NCI-H2196 (cell line): ENCODE measurements around the gene TMEM63C.

Source experiments
- DNase-seq: peaks from one replicate; lab custom pipeline; 2025; ENCODE audit not compliant: unreplicated experiment; lab: John Stamatoyannopoulos, UW

Gene TMEM63C

GRCh38 chr14:77194706-77195105, 13.1 kb downstream of the TMEM63C start:
- no peak for DNase-seq

DNA sequence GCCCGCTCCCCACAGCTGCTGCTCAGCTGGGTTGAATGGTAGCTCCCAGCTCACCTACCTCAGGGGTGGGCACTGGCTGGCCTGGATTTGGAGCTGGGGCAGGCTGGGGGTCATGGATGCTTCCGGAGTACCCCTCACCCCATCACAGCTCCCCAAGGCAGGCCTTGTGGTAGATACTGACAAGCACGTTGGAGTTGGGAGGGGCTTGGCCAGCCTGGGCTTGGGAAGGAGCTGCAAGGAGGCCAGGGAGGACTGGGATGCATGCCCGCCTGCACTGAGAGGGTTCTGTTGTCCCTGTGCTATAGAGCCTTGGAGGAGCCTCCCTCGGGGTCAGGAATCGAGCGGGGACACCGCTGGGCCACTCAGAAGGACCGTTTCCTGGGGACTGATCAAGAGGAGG, 14.2 kb downstream of the TMEM63C start:
- DNase-seq = no peak

DNA sequence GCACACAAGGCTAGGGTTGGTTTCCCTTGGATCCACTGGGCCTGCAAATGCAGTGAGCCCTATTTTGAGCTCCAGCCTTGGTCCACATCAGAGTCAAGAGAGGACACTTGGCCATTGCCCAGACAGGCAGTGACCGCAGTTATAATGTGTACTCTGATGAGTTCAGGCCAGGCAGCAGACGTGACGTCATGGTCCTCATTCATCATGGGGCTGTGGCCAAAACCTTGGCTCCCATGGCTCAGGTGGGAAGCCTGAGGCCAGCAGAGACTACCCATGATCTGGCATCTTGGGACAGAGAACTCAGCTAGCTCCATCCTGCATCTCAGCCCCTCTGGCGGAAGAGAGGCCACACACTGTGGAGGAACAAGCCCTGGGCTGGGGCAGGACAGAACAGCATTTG, 16.4 kb downstream of the TMEM63C start:
- DNase-seq = no peak

DNA sequence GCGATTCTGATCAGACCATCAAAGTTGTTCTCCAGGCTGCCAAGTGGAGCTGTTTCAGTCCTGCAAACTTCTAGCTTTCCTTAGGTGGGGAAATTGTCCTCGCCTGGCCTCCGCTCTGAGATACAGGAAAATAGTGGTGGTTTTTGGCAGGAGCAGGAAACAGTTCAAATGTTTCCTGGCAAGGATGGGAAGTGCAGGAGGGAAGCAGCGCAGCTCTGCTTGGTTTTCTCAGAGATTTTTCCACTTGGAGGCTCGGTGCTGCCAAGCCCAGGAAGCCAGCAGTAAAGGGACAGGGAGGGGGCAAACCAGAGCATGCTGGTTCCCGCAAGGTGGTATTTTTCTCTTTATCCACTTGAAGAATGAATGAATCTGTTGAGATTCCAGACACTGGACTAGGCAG, 17.0 kb downstream of the TMEM63C start:
- no peak for DNase-seq

DNA sequence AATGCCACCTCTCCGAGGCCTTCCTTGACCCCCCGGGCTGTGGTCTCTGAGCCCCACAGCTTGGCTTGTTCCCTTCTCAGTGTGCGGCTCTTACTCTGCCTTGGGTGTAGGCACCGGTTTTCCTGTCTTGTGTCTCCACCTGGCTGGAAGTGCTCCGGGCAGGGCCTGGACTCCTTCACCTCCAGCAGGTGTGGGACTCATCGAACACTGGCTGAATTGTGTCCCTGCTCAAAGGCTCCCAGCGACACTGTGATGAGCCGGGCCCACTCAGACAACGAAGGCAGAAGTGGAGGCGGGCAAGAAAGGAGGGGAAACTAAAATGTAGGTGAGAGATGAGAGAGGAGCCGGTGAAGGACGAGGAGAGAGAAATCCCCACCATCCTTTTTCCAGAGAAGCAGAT, 18.0 kb downstream of the TMEM63C start:
- DNase-seq = no peak

DNA sequence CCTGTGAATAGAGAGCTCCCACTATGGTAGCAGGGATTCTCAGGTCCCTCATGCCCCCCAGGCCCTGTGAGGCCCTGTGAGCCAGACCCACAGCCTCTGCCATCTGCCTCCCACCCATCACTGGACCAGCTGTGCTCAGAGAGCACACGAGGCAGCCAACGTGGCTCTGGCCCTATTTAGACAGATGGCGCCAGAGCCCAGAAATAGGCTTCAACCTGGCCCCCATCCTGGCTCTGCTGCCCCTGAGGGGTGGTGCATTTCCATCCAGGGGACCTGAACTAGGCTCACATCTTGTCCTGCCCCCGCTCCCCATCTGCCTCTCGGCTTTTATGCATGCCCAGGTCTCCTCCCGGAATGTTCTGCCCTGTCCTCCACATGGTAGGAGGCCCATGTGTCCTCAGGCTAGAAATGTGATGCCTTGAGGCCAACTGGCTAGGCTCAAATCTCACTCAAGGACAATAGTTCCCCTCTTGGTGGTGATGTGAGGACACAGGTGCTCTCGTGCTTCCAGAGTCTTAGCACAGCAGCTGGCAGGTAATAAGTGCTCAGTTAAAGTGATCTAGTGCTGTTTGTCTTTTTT, 18.9 kb downstream of the TMEM63C start:
- no peak for DNase-seq

GRCh38 chr14:77201696-77202095, 20.1 kb downstream of the TMEM63C start:
- DNase-seq = no peak

- peak; percentile 79 for DNase-seq
These were observed 22.2 kb downstream of the TMEM63C start for GRCh38 chr14:77203611-77204458.

DNA sequence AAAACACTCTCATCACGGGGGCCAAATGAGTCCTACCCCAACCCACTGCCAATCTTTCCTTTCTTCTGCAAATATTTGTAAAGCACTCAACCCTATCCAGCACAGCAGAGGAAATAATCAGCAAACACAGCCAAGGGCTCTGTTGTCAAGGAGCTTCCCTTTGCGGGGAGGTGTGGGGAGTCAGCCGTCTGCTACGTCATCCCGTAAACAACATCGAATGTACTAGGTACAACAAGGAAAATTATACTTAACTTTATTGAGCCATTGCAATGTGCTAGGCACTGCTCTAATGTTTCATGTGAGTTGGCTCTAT, 22.8 kb downstream of the TMEM63C start:
- DNase-seq = peak; percentile 94

DNA sequence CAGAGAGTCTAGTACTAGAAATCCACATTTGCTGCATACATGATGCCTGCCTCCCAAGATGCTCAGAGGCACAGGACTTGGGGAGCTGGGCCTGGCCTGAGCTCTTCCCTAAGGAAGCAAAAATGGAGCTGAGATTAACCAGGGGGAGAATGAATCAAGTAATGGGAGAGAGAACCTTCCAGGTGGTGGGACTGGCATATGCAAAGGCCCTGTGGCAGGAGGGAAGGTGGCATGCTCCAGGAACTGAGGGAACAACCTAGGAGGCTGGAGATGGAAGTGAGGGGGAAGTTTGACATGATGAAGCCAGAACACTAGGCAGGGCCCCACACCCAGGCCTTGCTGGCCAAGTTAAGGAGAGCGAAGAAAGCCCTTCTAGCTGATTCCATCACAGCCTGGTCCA, 23.3 kb downstream of the TMEM63C start:
- no peak for DNase-seq

DNA sequence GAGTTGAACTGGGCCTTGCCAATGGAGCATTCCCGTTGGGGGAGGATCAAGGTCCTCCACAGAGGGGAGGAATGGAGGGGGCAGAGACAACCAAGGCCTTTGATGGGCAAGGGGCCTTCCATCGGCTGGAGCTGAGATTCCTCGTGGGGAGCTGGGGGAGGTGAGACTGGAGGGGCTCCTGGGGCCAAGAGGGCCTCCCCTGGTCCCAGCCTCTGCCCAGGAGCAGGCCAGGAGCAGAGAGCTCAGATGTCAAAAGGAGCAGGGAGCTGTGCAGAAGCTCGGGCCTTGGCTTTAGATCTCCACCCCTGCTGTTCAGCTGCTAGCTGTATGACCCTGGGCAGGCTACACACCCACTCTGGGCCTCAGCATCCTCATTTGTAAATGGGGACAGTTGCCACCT, 24.0 kb downstream of the TMEM63C start:
- DNase-seq = no peak

DNA sequence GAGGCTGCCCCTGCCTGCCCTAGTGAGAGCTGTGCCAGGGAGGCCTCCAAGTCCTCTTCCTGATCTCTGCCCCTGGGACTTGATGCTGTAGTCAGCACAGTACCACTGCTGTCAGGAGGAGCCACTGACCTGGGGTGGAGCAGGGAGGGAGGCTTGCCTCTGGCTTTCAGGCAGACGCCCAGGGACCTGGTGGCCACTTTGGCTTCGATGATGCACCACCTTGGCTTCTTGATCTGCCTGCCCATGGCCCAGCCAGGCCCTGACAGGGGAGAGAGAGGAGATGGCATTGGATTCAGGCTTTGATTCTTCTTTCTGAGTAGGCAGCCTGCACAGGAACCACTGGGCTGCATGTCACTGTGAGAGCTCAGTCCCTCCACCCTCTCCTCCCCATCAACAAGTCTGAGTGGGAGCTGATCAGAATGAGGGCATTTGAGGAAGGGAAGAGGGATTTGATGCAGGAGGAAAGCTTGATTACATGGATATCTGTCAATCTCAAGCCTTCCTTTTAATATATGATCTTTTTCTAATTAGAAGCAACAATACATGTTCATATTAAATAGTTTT, 24.7 kb downstream of the TMEM63C start:
- DNase-seq = no peak

DNA sequence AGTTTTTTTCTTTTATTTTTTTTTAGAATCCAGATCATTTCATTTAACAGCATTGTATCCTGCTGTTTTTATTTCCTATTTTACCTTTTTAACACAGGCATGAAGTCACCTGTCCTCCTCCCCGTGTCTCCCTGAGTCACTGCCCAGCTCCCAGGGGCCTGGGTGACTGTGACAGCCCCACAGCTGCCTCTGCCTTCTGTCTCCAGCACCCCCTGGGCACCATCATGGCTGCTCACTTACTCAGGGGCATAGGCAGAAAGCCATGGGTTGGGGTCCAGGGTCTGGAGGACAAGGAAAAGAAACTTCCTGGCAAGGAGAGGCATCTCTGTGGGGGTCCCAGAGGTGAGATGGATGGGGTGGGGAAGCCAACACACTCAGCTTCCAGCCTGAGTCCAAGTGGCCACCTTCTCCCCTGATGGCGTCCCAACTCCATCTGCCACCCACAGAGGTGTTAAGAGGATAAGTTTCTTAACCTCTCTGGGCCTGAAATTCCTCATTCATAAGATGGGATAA, 25.3 kb downstream of the TMEM63C start:
- DNase-seq = no peak

- DNase-seq = peak; percentile 55
These were observed 26.8 kb downstream of the TMEM63C start for GRCh38 chr14:77208291-77208978.

DNA sequence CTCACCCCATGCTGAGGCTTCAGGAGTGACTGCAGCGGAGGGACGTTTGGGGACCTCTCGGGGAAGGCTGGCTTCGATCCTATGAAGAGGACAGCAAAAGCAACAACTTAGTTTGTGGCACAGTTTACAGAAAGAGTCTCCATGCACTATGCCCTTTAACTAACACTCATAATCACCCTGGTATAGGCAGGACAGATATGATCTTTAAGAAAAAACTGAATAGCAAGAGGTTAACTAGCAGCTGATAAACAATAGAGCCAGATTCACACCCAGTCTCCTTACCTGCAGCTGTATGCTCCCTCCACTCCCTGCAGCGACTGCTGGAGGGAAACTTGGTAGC, 27.4 kb downstream of the TMEM63C start:
- no peak for DNase-seq

DNA sequence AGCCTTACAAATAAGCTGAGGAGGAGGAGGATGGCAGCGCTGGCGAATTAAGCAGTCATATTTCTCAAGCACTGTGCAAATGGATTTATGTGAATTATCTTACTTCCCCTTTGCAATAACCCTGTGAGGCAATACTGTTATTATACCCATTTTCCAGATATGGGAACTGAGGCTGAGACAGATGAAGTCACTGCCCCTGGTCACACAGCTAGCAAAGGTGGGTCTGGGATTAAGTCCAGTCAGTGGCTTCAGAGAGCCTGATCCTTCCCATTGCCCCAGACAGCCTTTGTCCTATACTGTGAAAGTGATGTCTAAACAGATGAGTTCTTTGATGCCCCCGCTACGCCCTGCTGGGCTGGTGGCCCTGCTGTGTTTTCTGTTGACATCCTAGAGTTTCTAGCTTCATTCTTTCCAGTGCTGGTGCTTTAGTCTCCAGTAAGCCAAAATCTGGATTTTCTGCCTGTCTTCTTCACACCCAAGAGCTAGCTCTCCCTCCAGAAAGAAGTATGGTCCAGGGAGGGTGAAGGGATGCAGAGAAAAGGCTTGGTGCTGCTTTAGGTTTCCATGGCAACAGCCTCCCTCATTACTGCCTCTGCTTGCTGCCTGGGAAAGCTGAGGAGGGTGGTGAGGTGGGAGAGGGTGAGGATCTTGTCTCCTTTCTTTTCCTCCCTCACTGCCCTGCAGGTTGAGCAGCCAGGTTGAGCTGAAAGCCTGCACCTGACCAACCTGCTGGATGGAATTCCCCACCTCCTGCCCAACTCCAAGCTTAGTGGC, 30.7 kb downstream of the TMEM63C start:
- DNase-seq = no peak

DNA sequence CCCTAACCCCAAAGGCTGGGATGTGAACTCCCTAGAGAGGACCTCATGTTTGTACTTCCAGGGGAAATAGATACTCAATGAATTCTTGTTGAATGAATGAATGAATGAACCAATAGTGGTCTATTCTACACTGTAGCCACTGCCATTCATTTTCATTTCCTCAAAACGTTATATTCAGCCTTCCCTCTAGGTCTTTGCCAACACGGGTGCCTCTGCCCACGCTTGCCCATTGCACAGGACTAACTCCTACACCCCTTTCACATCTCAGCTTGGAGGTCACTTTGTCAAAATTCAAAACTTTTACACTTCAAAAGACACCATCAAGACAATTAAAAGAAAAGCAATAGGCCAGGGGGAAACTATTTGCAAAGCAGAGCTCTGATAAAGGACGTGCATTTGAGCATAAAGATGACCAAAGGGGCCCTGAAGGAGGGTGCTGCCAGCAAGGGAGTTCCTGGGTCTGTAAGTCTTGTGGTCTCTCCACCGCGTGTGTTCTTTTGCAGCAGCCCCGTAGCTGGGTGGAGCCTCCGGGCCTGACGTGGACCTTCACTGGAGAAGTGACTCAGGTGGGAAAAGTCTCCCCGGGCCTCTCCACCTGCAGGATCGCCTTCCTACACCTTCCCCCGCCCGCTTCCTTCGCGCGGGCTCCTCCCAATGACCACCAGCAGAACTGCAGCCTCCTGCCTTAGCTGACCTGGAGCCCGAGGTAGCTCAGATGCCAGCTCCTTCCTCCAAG, 31.5 kb downstream of the TMEM63C start:
- DNase-seq = peak; percentile 80

- no peak for DNase-seq
These were observed 32.0 kb downstream of the TMEM63C start for GRCh38 chr14:77213679-77214016.

- no peak for DNase-seq
These were observed 32.6 kb downstream of the TMEM63C start for GRCh38 chr14:77214216-77214615.

- no peak for DNase-seq
These were observed 36.0 kb downstream of the TMEM63C start for GRCh38 chr14:77217551-77217950.

DNA sequence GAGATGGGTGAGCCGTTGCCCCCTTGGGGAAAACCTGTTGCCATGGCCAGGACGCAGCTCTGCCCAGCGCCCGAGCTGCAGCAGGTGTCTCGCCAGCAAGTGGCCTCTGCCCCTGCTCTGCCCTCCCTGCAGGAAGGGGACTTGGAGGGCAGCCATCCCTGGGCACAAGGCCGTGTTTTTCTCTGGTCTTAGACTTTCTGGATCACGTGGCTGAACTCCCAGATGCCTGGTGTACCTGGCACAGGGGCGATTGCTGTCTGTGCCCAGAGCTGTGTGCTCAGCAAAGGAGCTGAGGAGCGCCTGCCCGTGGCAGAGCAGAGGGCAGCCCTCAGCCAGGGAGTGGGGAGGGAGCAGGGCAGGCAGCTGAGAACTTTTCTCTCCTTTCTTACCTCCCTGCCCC, 38.0 kb downstream of the TMEM63C start:
- DNase-seq = peak; percentile 79
